ENCODE results near the gene C6orf15.

Gene C6orf15

GRCh38 chr6:31131595-31131994 lies 19.2 kb upstream of the C6orf15 start:
- Histone ChIP-seq H3F3A (ENCODE audit: control insufficient read depth, insufficient read depth) (no peaks in the 10 kb centered on the region), H3K4me2 (ENCODE audit: low read length) (no peak overlapping the region), H4K20me1 (ENCODE audit: control insufficient read depth, insufficient read depth, low read depth, low read length) (no peaks in the 10 kb centered on the region), H3K9me3 (ENCODE audit: control insufficient read depth, insufficient read depth, low read length) (no peaks in the 10 kb centered on the region), H3K27ac (ENCODE audit: low read depth, low read length) (no peak overlapping the region), H3K4me3 (ENCODE audit: low read length) (no peak overlapping the region), H3K4me1 (ENCODE audit: control insufficient read depth, low read length) (no peaks in the 10 kb centered on the region), H3K27me3 (ENCODE audit: control insufficient read depth, low read length) (peaks cover 13% of the 10 kb centered on the region), H3K79me2 (ENCODE audit: control insufficient read depth, low read length) (no peaks in the 10 kb centered on the region), H3K36me3 (ENCODE audit: control insufficient read depth, low read length) (no peaks in the 10 kb centered on the region), H3K9me2 (replicated peaks; ENCODE audit: control insufficient read depth, low read length) (no peaks in the 10 kb centered on the region)
- TF ChIP-seq, protein P1, sequence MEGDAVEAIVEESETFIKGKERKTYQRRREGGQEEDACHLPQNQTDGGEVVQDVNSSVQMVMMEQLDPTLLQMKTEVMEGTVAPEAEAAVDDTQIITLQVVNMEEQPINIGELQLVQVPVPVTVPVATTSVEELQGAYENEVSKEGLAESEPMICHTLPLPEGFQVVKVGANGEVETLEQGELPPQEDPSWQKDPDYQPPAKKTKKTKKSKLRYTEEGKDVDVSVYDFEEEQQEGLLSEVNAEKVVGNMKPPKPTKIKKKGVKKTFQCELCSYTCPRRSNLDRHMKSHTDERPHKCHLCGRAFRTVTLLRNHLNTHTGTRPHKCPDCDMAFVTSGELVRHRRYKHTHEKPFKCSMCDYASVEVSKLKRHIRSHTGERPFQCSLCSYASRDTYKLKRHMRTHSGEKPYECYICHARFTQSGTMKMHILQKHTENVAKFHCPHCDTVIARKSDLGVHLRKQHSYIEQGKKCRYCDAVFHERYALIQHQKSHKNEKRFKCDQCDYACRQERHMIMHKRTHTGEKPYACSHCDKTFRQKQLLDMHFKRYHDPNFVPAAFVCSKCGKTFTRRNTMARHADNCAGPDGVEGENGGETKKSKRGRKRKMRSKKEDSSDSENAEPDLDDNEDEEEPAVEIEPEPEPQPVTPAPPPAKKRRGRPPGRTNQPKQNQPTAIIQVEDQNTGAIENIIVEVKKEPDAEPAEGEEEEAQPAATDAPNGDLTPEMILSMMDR (IDR thresholded peaks at IDR 0.05; ENCODE audit: low read depth, low read length, poor library complexity, severe bottlenecking), result no peak
- TF ChIP-seq EZH2phosphoT487 (IDR thresholded peaks at IDR 0.05; ENCODE audit: borderline replicate concordance, low read length), result no peak

DNA sequence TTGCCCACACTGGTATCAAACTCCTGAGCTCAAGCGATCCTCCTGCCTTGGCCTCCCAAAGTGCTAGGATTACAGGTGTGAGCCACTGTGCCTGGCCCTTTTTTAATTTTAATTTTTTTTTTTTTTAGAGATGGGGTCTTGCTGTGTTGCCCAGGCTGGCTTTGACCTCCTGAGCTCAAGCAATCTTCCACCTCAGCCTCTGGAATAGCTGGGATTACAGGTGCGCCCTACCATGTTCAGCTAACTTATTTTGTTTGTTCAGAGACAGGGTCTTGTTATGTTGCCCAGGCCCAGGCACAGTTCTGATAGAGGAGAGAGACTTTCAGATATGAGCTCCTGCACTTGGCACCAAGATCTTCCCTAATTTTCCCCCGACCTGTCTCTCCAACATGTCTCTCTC lies 18.4 kb upstream of the C6orf15 start:
- Histone ChIP-seq H3K79me2 (ENCODE audit: control insufficient read depth, low read length) (no peaks in the 10 kb centered on the region), H3K27ac (ENCODE audit: low read depth, low read length) (no peak overlapping the region), H3K9me3 (ENCODE audit: control insufficient read depth, insufficient read depth, low read length) (no peaks in the 10 kb centered on the region), H3K9me2 (replicated peaks; ENCODE audit: control insufficient read depth, low read length) (no peaks in the 10 kb centered on the region), H3K36me3 (ENCODE audit: control insufficient read depth, low read length) (no peaks in the 10 kb centered on the region), H3K27me3 (ENCODE audit: control insufficient read depth, low read length) (peaks cover 13% of the 10 kb centered on the region), H3K4me3 (ENCODE audit: low read length) (no peak overlapping the region), H3K4me2 (ENCODE audit: low read length) (no peak overlapping the region), H3K4me1 (ENCODE audit: control insufficient read depth, low read length) (no peaks in the 10 kb centered on the region), H4K20me1 (ENCODE audit: control insufficient read depth, insufficient read depth, low read depth, low read length) (no peaks in the 10 kb centered on the region), H3F3A (ENCODE audit: control insufficient read depth, insufficient read depth) (no peaks in the 10 kb centered on the region)
- no peak for TF ChIP-seq EZH2phosphoT487 (IDR thresholded peaks at IDR 0.05; ENCODE audit: borderline replicate concordance, low read length)
- TF ChIP-seq, protein P1 (IDR thresholded peaks at IDR 0.05; ENCODE audit: low read depth, low read length, poor library complexity, severe bottlenecking), result no peak

GRCh38 chr6:31129130-31129529 lies 16.8 kb upstream of the C6orf15 start:
- TF ChIP-seq EZH2phosphoT487 (IDR thresholded peaks at IDR 0.05; ENCODE audit: borderline replicate concordance, low read length), result no peak
- TF ChIP-seq, protein P1 (IDR thresholded peaks at IDR 0.05; ENCODE audit: low read depth, low read length, poor library complexity, severe bottlenecking), result no peak
- H3K9me2 ChIP-seq (replicated peaks; ENCODE audit: control insufficient read depth, low read length), result no peaks in the 10 kb centered on the region
- H3F3A ChIP-seq (ENCODE audit: control insufficient read depth, insufficient read depth), result no peaks in the 10 kb centered on the region
- H3K36me3 ChIP-seq (ENCODE audit: control insufficient read depth, low read length), result no peaks in the 10 kb centered on the region
- no peaks in the 10 kb centered on the region for H3K79me2 ChIP-seq (ENCODE audit: control insufficient read depth, low read length)
- no peak overlapping the region for H3K4me3 ChIP-seq (ENCODE audit: low read length)
- no peak overlapping the region for H3K4me2 ChIP-seq (ENCODE audit: low read length)
- peaks cover 13% of the 10 kb centered on the region for H3K27me3 ChIP-seq (ENCODE audit: control insufficient read depth, low read length)
- H3K27ac ChIP-seq (ENCODE audit: low read depth, low read length), result no peak overlapping the region
- no peaks in the 10 kb centered on the region for H3K9me3 ChIP-seq (ENCODE audit: control insufficient read depth, insufficient read depth, low read length)
- no peaks in the 10 kb centered on the region for H3K4me1 ChIP-seq (ENCODE audit: control insufficient read depth, low read length)
- no peaks in the 10 kb centered on the region for H4K20me1 ChIP-seq (ENCODE audit: control insufficient read depth, insufficient read depth, low read depth, low read length)
